WTC11 (cell line): ENCODE measurements around the gene PAMR1. TPM values are rescaled to one million over a fixed set of nuclear protein-coding genes. Genes with fewer than 3 reads are reported as not detected.

Experiments
- ATAC-seq: fragments of 200-7000 bp; cut with Tn5 transposase; 2 replicates; pipeline ENCODE4 v1.10.0; 2021; ENCODE audit warnings: mild to moderate bottlenecking, moderate library complexity
- CTCF ChIA-PET: fragments of 300-600 bp; sonication (Branson Sonifier 250); formaldehyde crosslinking; loops from one replicate; lab custom pipeline; 2021; ENCODE audit warnings: antibody characterized with exemption; lab: Charles Lee
- POLR2A ChIA-PET: fragments of 350-600 bp; sonication (Branson Sonifier 250); formaldehyde crosslinking; loops from one replicate; lab custom pipeline; 2021; ENCODE audit warnings: antibody characterized with exemption; lab: Charles Lee
- DNase-seq: peaks from one replicate; pipeline ENCODE4 v3.0.0; 2021; ENCODE audit warnings: low spot score
- H3K27ac Mint-ChIP-seq: 2 replicates; pipeline ENCODE4 v1.8.0; 2021; ENCODE audit warnings: mixed read lengths
- H3K27me3 Mint-ChIP-seq: 2 replicates; pipeline ENCODE4 v1.8.0; 2021; ENCODE audit warnings: low read depth, mild to moderate bottlenecking, moderate library complexity, mixed read lengths
- H3K36me3 Mint-ChIP-seq: 2 replicates; pipeline ENCODE4 v1.8.0; 2021; ENCODE audit warnings: mixed read lengths
- H3K4me1 Mint-ChIP-seq: 2 replicates; pipeline ENCODE4 v1.8.0; 2022; ENCODE audit warnings: mixed read lengths
- H3K4me3 Mint-ChIP-seq: 2 replicates; pipeline ENCODE4 v1.8.0; 2021; ENCODE audit warnings: mild to moderate bottlenecking, moderate library complexity, mixed read lengths
- H3K9me3 Mint-ChIP-seq: 2 replicates; pipeline ENCODE4 v1.8.0; 2021; ENCODE audit warnings: mixed read lengths
- FOXP1 ChIP-seq: sonication (generic); formaldehyde crosslinking; IDR thresholded peaks from 2 replicates; pipeline ENCODE4 v1.8.0; 2022; ENCODE audit warnings: missing genetic modification reagents, mild to moderate bottlenecking, moderate library complexity, borderline replicate concordance
- GTF2I ChIP-seq: fragments of 250-450 bp; sonication (Bioruptor Pico); conservative IDR thresholded peaks from 2 replicates; pipeline ENCODE4 v1.4.0; 2021; ENCODE audit warnings: mild to moderate bottlenecking
- JUN ChIP-seq: sonication (generic); formaldehyde crosslinking; IDR thresholded peaks from 2 replicates; pipeline ENCODE4 v1.8.0; 2023; ENCODE audit warnings: mild to moderate bottlenecking, missing genetic modification reagents
- MXD4 ChIP-seq: fragments of 250-450 bp; sonication (Bioruptor Pico); IDR thresholded peaks from 2 replicates; pipeline ENCODE4 v1.8.0; 2021; ENCODE audit warnings: mild to moderate bottlenecking, moderate library complexity, borderline replicate concordance
- NFYB ChIP-seq: sonication (generic); formaldehyde crosslinking; conservative IDR thresholded peaks from 2 replicates; pipeline ENCODE4 v1.8.0; 2022; ENCODE audit warnings: low read depth, missing genetic modification reagents
- NR1H2 ChIP-seq: sonication (generic); formaldehyde crosslinking; IDR thresholded peaks from 2 replicates; pipeline ENCODE4 v1.9.0; 2021; ENCODE audit warnings: mild to moderate bottlenecking, moderate library complexity, missing genetic modification reagents
- NR3C1 ChIP-seq: sonication (generic); formaldehyde crosslinking; conservative IDR thresholded peaks from 2 replicates; pipeline ENCODE4 v1.8.1; 2023; ENCODE audit warnings: low read depth, mild to moderate bottlenecking, missing genetic modification reagents
- total RNA-seq: library from RNA; stranded (reverse); gene quantifications from 3 replicates; pipeline ENCODE4 v1.2.3, GENCODE V29; 2021
- TF ChIP-seq, protein P1 (sequence below): sonication (generic); formaldehyde crosslinking; IDR thresholded peaks from 2 replicates; pipeline ENCODE4 v1.8.0; 2023; ENCODE audit warnings: missing genetic modification reagents
- TF ChIP-seq, protein P2 (sequence below): sonication (generic); formaldehyde crosslinking; IDR thresholded peaks from 2 replicates; pipeline ENCODE4 v1.8.0; 2023; ENCODE audit warnings: missing genetic modification reagents, mild to moderate bottlenecking, borderline replicate concordance
- TF ChIP-seq, protein P3 (sequence below): sonication (generic); formaldehyde crosslinking; IDR thresholded peaks from 2 replicates; pipeline ENCODE4 v1.8.1; 2023; ENCODE audit warnings: mild to moderate bottlenecking, missing genetic modification reagents, borderline replicate concordance
- TF ChIP-seq, protein P4 (sequence below): sonication (generic); formaldehyde crosslinking; IDR thresholded peaks from 2 replicates; pipeline ENCODE4 v1.8.1; 2022; ENCODE audit warnings: low read depth, missing genetic modification reagents, borderline replicate concordance
- TF ChIP-seq, protein P5 (sequence below): fragments of 200-600 bp; IDR thresholded peaks from 2 replicates; pipeline ENCODE4 v1.8.0; 2022; ENCODE audit warnings: antibody characterized with exemption

PAMR1 gene
- total RNA-seq, 1 experiment from 2014 or later = 3.2 TPM

DNA sequence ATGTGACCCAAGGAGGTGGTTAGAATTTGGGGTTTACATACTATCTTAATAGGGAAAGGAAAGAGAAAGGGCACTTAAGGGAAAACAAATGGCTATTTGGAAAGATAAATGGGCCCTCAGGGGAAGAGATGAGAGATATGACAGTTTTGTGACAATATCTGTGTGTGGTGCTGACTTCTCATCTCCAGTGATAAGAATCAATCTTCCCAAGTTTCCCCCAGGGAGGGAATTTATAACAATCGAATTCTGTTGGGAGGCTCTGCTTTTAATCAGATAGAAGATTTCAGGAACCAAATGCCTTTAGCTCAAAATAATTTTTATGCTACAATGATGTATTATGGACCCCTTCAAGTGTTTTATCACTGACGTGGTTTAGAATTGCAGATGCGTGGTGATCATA is 46.3 kb upstream of the PAMR1 start:
- Mint-ChIP-seq H3K27me3 (peaks cover 29% of the 10 kb centered on the region), H3K9me3 (peaks cover 43% of the 10 kb centered on the region), H3K4me1 (peaks cover 13% of the 10 kb centered on the region), H3K36me3 (peaks cover 14% of the 10 kb centered on the region), H3K4me3 (no peak overlapping the region), H3K27ac (no peak overlapping the region)
- ATAC-seq = no peak
- ChIA-PET CTCF (no interaction called here), POLR2A (no interaction called here)
- DNase-seq = no peak
- TF ChIP-seq JUN (CRISPR knock-in tag) = no peak
- TF ChIP-seq, protein P1, sequence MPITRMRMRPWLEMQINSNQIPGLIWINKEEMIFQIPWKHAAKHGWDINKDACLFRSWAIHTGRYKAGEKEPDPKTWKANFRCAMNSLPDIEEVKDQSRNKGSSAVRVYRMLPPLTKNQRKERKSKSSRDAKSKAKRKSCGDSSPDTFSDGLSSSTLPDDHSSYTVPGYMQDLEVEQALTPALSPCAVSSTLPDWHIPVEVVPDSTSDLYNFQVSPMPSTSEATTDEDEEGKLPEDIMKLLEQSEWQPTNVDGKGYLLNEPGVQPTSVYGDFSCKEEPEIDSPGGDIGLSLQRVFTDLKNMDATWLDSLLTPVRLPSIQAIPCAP = no peak
- no peak for TF ChIP-seq NFYB (CRISPR knock-in tag)
- TF ChIP-seq, protein P2, sequence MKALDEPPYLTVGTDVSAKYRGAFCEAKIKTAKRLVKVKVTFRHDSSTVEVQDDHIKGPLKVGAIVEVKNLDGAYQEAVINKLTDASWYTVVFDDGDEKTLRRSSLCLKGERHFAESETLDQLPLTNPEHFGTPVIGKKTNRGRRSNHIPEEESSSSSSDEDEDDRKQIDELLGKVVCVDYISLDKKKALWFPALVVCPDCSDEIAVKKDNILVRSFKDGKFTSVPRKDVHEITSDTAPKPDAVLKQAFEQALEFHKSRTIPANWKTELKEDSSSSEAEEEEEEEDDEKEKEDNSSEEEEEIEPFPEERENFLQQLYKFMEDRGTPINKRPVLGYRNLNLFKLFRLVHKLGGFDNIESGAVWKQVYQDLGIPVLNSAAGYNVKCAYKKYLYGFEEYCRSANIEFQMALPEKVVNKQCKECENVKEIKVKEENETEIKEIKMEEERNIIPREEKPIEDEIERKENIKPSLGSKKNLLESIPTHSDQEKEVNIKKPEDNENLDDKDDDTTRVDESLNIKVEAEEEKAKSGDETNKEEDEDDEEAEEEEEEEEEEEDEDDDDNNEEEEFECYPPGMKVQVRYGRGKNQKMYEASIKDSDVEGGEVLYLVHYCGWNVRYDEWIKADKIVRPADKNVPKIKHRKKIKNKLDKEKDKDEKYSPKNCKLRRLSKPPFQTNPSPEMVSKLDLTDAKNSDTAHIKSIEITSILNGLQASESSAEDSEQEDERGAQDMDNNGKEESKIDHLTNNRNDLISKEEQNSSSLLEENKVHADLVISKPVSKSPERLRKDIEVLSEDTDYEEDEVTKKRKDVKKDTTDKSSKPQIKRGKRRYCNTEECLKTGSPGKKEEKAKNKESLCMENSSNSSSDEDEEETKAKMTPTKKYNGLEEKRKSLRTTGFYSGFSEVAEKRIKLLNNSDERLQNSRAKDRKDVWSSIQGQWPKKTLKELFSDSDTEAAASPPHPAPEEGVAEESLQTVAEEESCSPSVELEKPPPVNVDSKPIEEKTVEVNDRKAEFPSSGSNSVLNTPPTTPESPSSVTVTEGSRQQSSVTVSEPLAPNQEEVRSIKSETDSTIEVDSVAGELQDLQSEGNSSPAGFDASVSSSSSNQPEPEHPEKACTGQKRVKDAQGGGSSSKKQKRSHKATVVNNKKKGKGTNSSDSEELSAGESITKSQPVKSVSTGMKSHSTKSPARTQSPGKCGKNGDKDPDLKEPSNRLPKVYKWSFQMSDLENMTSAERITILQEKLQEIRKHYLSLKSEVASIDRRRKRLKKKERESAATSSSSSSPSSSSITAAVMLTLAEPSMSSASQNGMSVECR (CRISPR knock-in tag) = no peak
- no peak for TF ChIP-seq GTF2I
- no peak for TF ChIP-seq NR3C1 (CRISPR knock-in tag)
- TF ChIP-seq, protein P3, sequence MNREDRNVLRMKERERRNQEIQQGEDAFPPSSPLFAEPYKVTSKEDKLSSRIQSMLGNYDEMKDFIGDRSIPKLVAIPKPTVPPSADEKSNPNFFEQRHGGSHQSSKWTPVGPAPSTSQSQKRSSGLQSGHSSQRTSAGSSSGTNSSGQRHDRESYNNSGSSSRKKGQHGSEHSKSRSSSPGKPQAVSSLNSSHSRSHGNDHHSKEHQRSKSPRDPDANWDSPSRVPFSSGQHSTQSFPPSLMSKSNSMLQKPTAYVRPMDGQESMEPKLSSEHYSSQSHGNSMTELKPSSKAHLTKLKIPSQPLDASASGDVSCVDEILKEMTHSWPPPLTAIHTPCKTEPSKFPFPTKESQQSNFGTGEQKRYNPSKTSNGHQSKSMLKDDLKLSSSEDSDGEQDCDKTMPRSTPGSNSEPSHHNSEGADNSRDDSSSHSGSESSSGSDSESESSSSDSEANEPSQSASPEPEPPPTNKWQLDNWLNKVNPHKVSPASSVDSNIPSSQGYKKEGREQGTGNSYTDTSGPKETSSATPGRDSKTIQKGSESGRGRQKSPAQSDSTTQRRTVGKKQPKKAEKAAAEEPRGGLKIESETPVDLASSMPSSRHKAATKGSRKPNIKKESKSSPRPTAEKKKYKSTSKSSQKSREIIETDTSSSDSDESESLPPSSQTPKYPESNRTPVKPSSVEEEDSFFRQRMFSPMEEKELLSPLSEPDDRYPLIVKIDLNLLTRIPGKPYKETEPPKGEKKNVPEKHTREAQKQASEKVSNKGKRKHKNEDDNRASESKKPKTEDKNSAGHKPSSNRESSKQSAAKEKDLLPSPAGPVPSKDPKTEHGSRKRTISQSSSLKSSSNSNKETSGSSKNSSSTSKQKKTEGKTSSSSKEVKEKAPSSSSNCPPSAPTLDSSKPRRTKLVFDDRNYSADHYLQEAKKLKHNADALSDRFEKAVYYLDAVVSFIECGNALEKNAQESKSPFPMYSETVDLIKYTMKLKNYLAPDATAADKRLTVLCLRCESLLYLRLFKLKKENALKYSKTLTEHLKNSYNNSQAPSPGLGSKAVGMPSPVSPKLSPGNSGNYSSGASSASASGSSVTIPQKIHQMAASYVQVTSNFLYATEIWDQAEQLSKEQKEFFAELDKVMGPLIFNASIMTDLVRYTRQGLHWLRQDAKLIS = no peak
- TF ChIP-seq MXD4 (CRISPR knock-in tag) = no peak

DNA sequence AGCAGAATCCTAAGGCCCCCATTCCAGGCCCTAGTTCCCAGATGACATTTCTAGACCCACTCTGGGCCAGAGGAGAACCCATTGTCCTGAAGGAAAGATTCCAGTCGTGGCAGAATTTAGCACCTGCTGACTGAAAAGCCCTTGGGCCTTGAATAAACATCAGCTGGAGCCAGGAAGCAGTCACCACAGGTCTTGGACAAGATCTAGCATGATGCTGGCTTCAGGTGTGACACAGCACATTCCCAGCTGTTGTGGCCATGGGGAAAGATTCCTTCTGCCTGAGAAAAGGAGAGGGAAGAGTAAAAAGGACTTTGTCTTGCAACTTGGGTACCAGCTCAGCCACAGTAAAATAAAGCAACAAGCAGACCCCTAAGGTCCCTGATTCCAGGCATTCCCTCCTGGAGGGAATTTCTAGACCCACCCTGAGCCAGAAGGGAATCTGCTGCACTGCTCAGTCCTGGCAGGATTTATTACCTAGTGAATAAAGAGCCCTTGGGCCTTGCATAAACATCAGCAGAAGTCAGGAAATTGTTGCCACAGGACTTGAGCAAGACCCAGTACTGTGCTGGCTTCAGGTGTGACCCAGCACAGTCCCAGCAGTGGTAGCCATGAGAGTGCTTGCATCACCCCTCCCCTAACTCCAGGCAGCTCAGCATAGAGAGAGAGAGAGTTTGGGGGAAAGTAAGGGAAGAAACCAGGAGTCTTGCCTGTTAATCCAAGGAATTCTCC is 42.5 kb upstream of the PAMR1 start:
- peak; percentile 32; the same call in 1 of the 2 replicates for ATAC-seq
- TF ChIP-seq FOXP1 (CRISPR knock-in tag) (no peak), NR3C1 (CRISPR knock-in tag) (no peak), NR1H2 (no peak), MXD4 (CRISPR knock-in tag) (no peak)
- TF ChIP-seq, protein P4, sequence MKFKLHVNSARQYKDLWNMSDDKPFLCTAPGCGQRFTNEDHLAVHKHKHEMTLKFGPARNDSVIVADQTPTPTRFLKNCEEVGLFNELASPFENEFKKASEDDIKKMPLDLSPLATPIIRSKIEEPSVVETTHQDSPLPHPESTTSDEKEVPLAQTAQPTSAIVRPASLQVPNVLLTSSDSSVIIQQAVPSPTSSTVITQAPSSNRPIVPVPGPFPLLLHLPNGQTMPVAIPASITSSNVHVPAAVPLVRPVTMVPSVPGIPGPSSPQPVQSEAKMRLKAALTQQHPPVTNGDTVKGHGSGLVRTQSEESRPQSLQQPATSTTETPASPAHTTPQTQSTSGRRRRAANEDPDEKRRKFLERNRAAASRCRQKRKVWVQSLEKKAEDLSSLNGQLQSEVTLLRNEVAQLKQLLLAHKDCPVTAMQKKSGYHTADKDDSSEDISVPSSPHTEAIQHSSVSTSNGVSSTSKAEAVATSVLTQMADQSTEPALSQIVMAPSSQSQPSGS (CRISPR knock-in tag) = no peak
- TF ChIP-seq, protein P5, sequence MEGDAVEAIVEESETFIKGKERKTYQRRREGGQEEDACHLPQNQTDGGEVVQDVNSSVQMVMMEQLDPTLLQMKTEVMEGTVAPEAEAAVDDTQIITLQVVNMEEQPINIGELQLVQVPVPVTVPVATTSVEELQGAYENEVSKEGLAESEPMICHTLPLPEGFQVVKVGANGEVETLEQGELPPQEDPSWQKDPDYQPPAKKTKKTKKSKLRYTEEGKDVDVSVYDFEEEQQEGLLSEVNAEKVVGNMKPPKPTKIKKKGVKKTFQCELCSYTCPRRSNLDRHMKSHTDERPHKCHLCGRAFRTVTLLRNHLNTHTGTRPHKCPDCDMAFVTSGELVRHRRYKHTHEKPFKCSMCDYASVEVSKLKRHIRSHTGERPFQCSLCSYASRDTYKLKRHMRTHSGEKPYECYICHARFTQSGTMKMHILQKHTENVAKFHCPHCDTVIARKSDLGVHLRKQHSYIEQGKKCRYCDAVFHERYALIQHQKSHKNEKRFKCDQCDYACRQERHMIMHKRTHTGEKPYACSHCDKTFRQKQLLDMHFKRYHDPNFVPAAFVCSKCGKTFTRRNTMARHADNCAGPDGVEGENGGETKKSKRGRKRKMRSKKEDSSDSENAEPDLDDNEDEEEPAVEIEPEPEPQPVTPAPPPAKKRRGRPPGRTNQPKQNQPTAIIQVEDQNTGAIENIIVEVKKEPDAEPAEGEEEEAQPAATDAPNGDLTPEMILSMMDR = no peak
- POLR2A ChIA-PET = no interaction called here

More for the DNA sequence above, 42.5 kb upstream of the PAMR1 start:
- Mint-ChIP-seq H3K4me1 (peaks cover 14% of the 10 kb centered on the region), H3K36me3 (peaks cover 14% of the 10 kb centered on the region), H3K27ac (peak overlapping the region; percentile 9; the same call in 1 of the 2 replicates), H3K9me3 (peaks cover 25% of the 10 kb centered on the region), H3K27me3 (peaks cover 19% of the 10 kb centered on the region), H3K4me3 (no peak overlapping the region)
- no peak for DNase-seq
- CTCF ChIA-PET = interaction anchor here (1.2 kb wide), 1 partner anchor 254 kb away, joined by 9 read pairs; no protein-coding TSS in a partner anchor
